ENCODE data around the gene STX7.
"Not testable (repeated sequence)": the region's sequence is repeated elsewhere in the genome, so short reads cannot be mapped to it uniquely, and the experiment has no call there.

- TF ChIP-seq POLR2A, CTCF (IDR thresholded peaks at IDR 0.05): not testable (repeated sequence)
These were observed 21.6 kb upstream of the STX7 start for GRCh38 chr6:132534546-132534945.
